Measurements from ENCODE around the gene CFI. TPM values are rescaled to one million over a fixed set of nuclear protein-coding genes. Genes with fewer than 3 reads are reported as not detected.

Gene CFI
- total RNA-seq, 1 experiment from 2014 or later, result 0.33 TPM

DNA sequence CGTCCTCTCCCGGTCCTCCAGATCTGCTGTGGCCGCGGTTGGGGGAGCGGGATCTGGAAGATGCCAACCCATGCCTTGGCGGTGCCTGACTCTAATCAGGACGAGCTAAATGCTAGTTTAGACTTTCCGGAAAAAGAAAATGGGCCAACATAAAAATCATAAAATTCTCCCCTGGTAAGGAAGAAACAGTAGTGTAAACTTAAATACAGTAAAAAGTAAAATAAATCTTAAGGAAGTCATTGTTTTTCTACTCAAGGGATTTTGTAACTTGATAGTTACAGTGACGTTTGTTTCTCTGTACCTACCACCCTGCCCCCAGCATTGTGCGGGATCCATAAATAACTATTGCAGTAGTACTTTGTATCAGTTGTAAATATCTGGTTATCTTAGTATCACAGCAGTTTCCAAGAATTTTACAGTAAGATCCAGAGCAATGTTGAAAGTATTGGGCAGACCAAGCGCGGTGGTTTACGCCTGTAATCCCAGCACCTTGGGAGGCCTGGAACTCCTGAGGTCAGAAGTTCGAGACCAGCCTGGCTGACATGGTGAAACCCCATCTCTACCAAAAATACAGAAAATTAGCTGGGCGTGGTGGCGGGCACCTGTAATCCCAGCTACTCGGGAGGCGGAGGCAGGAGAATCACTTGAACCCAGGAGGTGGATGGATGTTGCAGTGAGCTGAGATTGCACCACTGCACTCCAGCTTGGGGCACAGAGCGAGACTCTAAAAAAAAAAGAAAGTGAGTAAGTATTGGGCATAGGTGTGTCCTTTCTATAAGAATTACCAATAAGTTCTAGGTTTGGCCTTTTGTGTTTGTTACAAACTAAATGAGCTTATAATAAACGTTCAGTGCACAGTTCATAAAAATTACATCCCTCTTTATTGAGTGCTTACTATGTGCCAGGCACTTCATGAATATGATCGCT is 70.9 kb downstream of the CFI start:
- ATAC-seq (peak; percentile 73; the same call in 1 of the 2 replicates), DNase-seq (ENCODE audit: low read depth, low spot score) (no peak)
- Histone ChIP-seq H3K27me3 (ENCODE audit: control insufficient read depth, insufficient read depth, low read length) (no peaks in the 10 kb centered on the region), H3K27ac (ENCODE audit: low read length) (peak overlapping the region; percentile 85), H3K36me3 (ENCODE audit: control insufficient read depth, insufficient read depth, low read length) (no peaks in the 10 kb centered on the region), H3K4me1 (ENCODE audit: control insufficient read depth, insufficient read depth, low read length) (peaks cover 6% of the 10 kb centered on the region), H3K9me3 (ENCODE audit: control insufficient read depth, insufficient read depth, low read depth, low read length) (no peaks in the 10 kb centered on the region), H3K4me3 (ENCODE audit: low read depth in 2 of 2, low read length in 2 of 2) (peak overlapping the region; percentile 78 to 92)
- TF ChIP-seq, protein P1, sequence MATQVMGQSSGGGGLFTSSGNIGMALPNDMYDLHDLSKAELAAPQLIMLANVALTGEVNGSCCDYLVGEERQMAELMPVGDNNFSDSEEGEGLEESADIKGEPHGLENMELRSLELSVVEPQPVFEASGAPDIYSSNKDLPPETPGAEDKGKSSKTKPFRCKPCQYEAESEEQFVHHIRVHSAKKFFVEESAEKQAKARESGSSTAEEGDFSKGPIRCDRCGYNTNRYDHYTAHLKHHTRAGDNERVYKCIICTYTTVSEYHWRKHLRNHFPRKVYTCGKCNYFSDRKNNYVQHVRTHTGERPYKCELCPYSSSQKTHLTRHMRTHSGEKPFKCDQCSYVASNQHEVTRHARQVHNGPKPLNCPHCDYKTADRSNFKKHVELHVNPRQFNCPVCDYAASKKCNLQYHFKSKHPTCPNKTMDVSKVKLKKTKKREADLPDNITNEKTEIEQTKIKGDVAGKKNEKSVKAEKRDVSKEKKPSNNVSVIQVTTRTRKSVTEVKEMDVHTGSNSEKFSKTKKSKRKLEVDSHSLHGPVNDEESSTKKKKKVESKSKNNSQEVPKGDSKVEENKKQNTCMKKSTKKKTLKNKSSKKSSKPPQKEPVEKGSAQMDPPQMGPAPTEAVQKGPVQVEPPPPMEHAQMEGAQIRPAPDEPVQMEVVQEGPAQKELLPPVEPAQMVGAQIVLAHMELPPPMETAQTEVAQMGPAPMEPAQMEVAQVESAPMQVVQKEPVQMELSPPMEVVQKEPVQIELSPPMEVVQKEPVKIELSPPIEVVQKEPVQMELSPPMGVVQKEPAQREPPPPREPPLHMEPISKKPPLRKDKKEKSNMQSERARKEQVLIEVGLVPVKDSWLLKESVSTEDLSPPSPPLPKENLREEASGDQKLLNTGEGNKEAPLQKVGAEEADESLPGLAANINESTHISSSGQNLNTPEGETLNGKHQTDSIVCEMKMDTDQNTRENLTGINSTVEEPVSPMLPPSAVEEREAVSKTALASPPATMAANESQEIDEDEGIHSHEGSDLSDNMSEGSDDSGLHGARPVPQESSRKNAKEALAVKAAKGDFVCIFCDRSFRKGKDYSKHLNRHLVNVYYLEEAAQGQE (IDR thresholded peaks at IDR 0.05; ENCODE audit: insufficient read depth in 1 of 2, low read depth in 2 of 2, low read length in 1 of 2), result no peak
- TF ChIP-seq SIN3A (IDR thresholded peaks at IDR 0.05; ENCODE audit: borderline replicate concordance, insufficient read depth, low read depth, low read length), result no peak
- TF ChIP-seq, protein P2, sequence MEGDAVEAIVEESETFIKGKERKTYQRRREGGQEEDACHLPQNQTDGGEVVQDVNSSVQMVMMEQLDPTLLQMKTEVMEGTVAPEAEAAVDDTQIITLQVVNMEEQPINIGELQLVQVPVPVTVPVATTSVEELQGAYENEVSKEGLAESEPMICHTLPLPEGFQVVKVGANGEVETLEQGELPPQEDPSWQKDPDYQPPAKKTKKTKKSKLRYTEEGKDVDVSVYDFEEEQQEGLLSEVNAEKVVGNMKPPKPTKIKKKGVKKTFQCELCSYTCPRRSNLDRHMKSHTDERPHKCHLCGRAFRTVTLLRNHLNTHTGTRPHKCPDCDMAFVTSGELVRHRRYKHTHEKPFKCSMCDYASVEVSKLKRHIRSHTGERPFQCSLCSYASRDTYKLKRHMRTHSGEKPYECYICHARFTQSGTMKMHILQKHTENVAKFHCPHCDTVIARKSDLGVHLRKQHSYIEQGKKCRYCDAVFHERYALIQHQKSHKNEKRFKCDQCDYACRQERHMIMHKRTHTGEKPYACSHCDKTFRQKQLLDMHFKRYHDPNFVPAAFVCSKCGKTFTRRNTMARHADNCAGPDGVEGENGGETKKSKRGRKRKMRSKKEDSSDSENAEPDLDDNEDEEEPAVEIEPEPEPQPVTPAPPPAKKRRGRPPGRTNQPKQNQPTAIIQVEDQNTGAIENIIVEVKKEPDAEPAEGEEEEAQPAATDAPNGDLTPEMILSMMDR (IDR thresholded peaks at IDR 0.05), result no peak
- TF ChIP-seq TCF7L2 (IDR thresholded peaks at IDR 0.05; ENCODE audit: low read depth, low read length), result no peak
- no peak for TF ChIP-seq POLR2AphosphoS5 (IDR thresholded peaks at IDR 0.05; ENCODE audit: low read depth, low read length)
- in situ Hi-C loops (cut with HindIII; ENCODE audit: low pct_unique_long_range_greater_than_20kb, low sequenced_read_pairs) (no loop called here), intact Hi-C loops (cut with micrococcal nuclease; ENCODE audit: unreplicated experiment) (no loop called here)
- ChIA-PET CTCF (no interaction called here), POLR2A (no interaction called here)
- no TSS peak for BruUV-seq (replicated peaks)

DNA sequence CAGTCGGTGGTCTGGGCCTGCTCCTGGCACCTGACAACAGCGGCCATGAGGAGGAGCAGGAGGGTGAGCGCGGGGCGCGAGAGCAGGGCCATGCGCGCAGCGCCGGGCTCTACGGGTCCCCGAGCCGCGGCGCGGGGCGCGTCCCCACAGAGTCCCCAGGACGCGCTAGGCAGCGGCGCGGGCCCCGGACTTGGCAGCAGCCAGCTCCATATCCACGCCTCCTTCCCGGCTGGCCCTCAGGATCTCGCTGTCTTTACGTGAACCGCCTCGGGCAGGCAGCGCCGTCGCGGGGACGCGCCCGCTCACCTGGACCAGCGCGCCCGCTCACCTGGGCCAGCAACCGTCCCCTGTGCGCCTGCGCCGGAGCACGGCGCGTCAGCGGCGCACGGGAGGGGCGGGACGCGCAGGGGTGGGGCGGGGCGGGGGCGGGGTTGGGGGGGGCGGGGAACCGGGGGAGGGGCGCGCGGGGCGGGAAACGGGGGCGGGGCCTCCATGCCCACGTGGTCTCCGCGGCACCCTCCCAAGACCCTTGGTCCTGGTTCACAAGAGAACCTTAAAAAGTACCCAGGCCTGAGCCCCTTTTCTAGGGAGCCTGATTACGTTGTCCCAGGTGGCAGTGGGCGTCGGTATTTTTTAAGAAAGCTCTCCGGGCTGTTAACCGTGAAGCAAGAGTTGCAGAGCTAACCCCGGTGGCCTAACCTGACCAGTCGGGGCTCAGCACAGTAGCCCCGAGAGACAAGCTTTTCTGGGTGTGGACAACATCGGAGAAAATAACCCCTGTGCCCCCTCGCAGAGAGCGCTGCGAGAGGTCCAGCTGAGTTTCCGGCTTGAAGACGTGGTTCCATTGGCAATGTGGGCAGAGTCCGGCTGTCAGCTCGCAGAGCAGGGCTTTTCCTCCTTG is 71.8 kb downstream of the CFI start, which contains the start of gene PLA2G12A:
TSS of gene PLA2G12A (minus strand) at position 353 of the 901 bp plus-strand sequence. CDS start at position 92, 261 bp downstream.
- DNase-seq (ENCODE audit: low read depth, low spot score) (peak; percentile 12), ATAC-seq (peak; percentile 95)
- Histone ChIP-seq H3K36me3 (ENCODE audit: control insufficient read depth, insufficient read depth, low read length) (no peaks in the 10 kb centered on the region), H3K4me1 (ENCODE audit: control insufficient read depth, insufficient read depth, low read length) (peaks cover 6% of the 10 kb centered on the region), H3K27me3 (ENCODE audit: control insufficient read depth, insufficient read depth, low read length) (no peaks in the 10 kb centered on the region), H3K4me3 (ENCODE audit: low read depth in 2 of 2, low read length in 2 of 2) (peak within 1 kb of the TSS; percentile 78 to 92), H3K9me3 (ENCODE audit: control insufficient read depth, insufficient read depth, low read depth, low read length) (no peaks in the 10 kb centered on the region), H3K27ac (ENCODE audit: low read length) (peak within 1 kb of the TSS; percentile 85)
- CTCF ChIA-PET, result no interaction called here
- in situ Hi-C loops (cut with HindIII; ENCODE audit: low pct_unique_long_range_greater_than_20kb, low sequenced_read_pairs) (no loop called here), intact Hi-C loops (cut with micrococcal nuclease; ENCODE audit: unreplicated experiment) (no loop called here)
- no TSS peak for BruUV-seq (replicated peaks)
- 0 out of 2 replicates have a peak, but pooled peaks have one; percentile 38 for TF ChIP-seq SIN3A (IDR thresholded peaks at IDR 0.05; ENCODE audit: borderline replicate concordance, insufficient read depth, low read depth, low read length)
- TF ChIP-seq, protein P1 (IDR thresholded peaks at IDR 0.05; ENCODE audit: insufficient read depth in 1 of 2, low read depth in 2 of 2, low read length in 1 of 2), result no peak
- POLR2A ChIA-PET, result no interaction called here
